Measurements from ENCODE around the gene RPS19BP1.

RPS19BP1 gene, protein sequence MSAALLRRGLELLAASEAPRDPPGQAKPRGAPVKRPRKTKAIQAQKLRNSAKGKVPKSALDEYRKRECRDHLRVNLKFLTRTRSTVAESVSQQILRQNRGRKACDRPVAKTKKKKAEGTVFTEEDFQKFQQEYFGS

GRCh38 chr22:39532215-39533073 is at the start of gene RPS19BP1:
RPS19BP1 (minus strand) TSS chr22:39532748; CDS start chr22:39532738, 10 bp downstream.
- peaks cover 23% of the 10 kb centered on the region for H3K36me3 ChIP-seq (ENCODE audit: insufficient read depth, low read length)
- H3K9me3 ChIP-seq (ENCODE audit: low read length): no peaks in the 10 kb centered on the region
- H3K27ac ChIP-seq (ENCODE audit: low read depth, low read length): peak within 1 kb of the TSS; percentile 82
- H3K4me1 ChIP-seq (ENCODE audit: insufficient read depth, low read length): peaks cover 47% of the 10 kb centered on the region
- no peaks in the 10 kb centered on the region for H3K27me3 ChIP-seq (ENCODE audit: control insufficient read depth in 1 of 2, insufficient read depth in 2 of 2, low read length in 2 of 2)
- H3K4me3 ChIP-seq (ENCODE audit: low read depth in 1 of 2, low read length in 2 of 2): peak within 1 kb of the TSS; percentile 89 to 95
- peak within 1 kb of the TSS; percentile 95 for H3K9ac ChIP-seq (ENCODE audit: low read length)

GRCh38 chr22:39581303-39581702 is 48.8 kb upstream of the RPS19BP1 start:
- Histone ChIP-seq H3K27ac (ENCODE audit: low read depth, low read length) (no peak overlapping the region), H3K4me1 (ENCODE audit: insufficient read depth, low read length) (no peaks in the 10 kb centered on the region), H3K27me3 (ENCODE audit: control insufficient read depth in 1 of 2, insufficient read depth in 2 of 2, low read length in 2 of 2) (no peaks in the 10 kb centered on the region), H3K9ac (ENCODE audit: low read length) (no peak overlapping the region), H3K4me3 (ENCODE audit: low read depth in 1 of 2, low read length in 2 of 2) (no peak overlapping the region), H3K36me3 (ENCODE audit: insufficient read depth, low read length) (no peaks in the 10 kb centered on the region), H3K9me3 (ENCODE audit: low read length) (no peaks in the 10 kb centered on the region)

GRCh38 chr22:39580795-39581194 is 48.2 kb upstream of the RPS19BP1 start:
- Histone ChIP-seq H3K9me3 (ENCODE audit: low read length) (no peaks in the 10 kb centered on the region), H3K36me3 (ENCODE audit: insufficient read depth, low read length) (no peaks in the 10 kb centered on the region), H3K4me3 (ENCODE audit: low read depth in 1 of 2, low read length in 2 of 2) (no peak overlapping the region), H3K9ac (ENCODE audit: low read length) (no peak overlapping the region), H3K27me3 (ENCODE audit: control insufficient read depth in 1 of 2, insufficient read depth in 2 of 2, low read length in 2 of 2) (no peaks in the 10 kb centered on the region), H3K4me1 (ENCODE audit: insufficient read depth, low read length) (no peaks in the 10 kb centered on the region), H3K27ac (ENCODE audit: low read depth, low read length) (no peak overlapping the region)

DNA sequence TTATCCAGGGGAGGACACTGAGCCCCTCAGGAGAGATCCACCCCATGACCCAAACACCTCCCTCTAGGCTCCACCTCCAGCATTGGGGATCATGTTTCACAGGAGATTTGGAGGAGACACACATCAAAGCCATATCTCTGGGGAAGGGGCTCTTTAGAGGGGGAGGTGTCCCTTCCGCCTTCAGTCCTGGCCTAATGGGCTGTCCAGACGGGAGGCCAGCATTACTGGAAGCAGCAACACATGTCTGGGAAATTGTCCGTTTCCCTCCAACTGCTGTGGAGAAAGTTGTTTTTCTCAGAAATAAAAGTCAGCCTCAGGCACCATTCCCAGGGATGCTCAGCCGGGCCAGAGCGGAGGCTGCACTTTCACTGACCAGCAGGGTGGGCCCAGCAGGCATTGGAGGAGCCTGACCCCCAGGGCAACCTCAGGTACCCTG is 47.5 kb upstream of the RPS19BP1 start:
- no peak overlapping the region for H3K27ac ChIP-seq (ENCODE audit: low read depth, low read length)
- no peaks in the 10 kb centered on the region for H3K9me3 ChIP-seq (ENCODE audit: low read length)
- no peak overlapping the region for H3K9ac ChIP-seq (ENCODE audit: low read length)
- no peak overlapping the region for H3K4me3 ChIP-seq (ENCODE audit: low read depth in 1 of 2, low read length in 2 of 2)
- H3K27me3 ChIP-seq (ENCODE audit: control insufficient read depth in 1 of 2, insufficient read depth in 2 of 2, low read length in 2 of 2): no peaks in the 10 kb centered on the region
- H3K36me3 ChIP-seq (ENCODE audit: insufficient read depth, low read length): no peaks in the 10 kb centered on the region
- H3K4me1 ChIP-seq (ENCODE audit: insufficient read depth, low read length): no peaks in the 10 kb centered on the region

DNA sequence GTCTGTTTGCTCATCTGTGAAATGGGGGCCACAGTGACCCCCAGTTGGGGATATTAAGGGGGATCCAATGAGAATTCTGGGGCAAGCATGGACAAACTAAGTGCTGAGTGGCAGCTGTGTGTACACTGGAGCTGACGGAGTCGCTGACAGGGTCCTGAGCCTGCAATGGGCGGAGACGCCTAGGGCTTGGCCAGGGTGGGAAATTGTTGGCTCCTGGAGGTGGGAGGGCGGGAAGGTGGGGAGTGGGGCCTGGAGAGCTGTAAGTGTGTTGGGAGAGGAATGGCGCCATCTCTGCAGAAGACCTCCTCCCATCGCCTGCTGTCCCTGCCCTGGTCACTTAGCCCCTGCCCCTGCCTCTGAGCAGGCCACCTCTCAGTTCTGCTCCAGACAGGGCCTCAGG is 45.4 kb upstream of the RPS19BP1 start:
- no peak overlapping the region for H3K9ac ChIP-seq (ENCODE audit: low read length)
- H3K27me3 ChIP-seq (ENCODE audit: control insufficient read depth in 1 of 2, insufficient read depth in 2 of 2, low read length in 2 of 2): no peaks in the 10 kb centered on the region
- no peak overlapping the region for H3K27ac ChIP-seq (ENCODE audit: low read depth, low read length)
- H3K4me1 ChIP-seq (ENCODE audit: insufficient read depth, low read length): no peaks in the 10 kb centered on the region
- no peaks in the 10 kb centered on the region for H3K9me3 ChIP-seq (ENCODE audit: low read length)
- H3K4me3 ChIP-seq (ENCODE audit: low read depth in 1 of 2, low read length in 2 of 2): no peak overlapping the region
- no peaks in the 10 kb centered on the region for H3K36me3 ChIP-seq (ENCODE audit: insufficient read depth, low read length)

DNA sequence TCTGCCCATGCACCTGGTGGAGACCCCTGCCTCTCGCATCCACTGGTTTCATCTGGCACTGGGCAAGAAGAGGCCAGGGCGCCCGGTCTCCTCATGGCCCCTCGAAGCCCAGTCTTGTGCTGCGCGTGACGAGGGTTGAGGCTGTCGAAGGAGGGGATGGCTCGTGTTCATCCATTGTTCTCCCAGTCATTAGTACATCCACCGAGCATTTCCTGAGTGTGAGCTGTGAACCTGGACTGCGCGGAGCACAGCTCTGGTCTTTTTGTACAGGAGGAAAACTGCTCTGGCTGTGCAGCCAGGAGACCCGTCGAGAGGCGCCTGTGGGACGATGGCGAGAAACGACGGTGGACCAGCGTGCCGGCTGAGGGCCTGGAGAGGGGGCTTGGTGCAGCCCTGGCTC is 44.8 kb upstream of the RPS19BP1 start:
- H3K36me3 ChIP-seq (ENCODE audit: insufficient read depth, low read length): no peaks in the 10 kb centered on the region
- no peak overlapping the region for H3K27ac ChIP-seq (ENCODE audit: low read depth, low read length)
- no peaks in the 10 kb centered on the region for H3K9me3 ChIP-seq (ENCODE audit: low read length)
- H3K4me3 ChIP-seq (ENCODE audit: low read depth in 1 of 2, low read length in 2 of 2): no peak overlapping the region
- no peaks in the 10 kb centered on the region for H3K4me1 ChIP-seq (ENCODE audit: insufficient read depth, low read length)
- H3K27me3 ChIP-seq (ENCODE audit: control insufficient read depth in 1 of 2, insufficient read depth in 2 of 2, low read length in 2 of 2): no peaks in the 10 kb centered on the region
- H3K9ac ChIP-seq (ENCODE audit: low read length): no peak overlapping the region

DNA sequence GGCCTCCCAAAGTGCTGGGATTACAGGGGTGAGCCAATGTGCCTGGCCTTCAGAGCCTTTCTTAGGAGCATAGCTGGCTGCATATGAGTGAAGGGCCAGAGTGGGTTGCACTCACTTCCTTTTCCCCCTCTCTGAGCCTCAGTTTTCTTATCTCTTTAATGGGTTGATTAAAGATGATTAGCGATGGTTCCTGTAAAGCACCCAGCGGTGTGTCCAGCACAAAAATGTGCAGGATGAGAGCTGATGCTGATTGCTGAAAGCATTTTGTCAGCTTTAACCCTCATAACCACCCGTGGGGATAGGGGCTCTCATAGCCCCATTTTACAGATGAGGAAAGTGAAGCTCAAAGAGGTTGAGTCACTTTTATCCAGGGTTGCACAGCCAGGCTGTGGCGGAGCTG is 43.5 kb upstream of the RPS19BP1 start:
- H3K27ac ChIP-seq (ENCODE audit: low read depth, low read length): no peak overlapping the region
- no peaks in the 10 kb centered on the region for H3K4me1 ChIP-seq (ENCODE audit: insufficient read depth, low read length)
- no peak overlapping the region for H3K9ac ChIP-seq (ENCODE audit: low read length)
- peaks cover 0 to 5% of the 10 kb centered on the region in 2 donors for H3K27me3 ChIP-seq (ENCODE audit: control insufficient read depth in 1 of 2, insufficient read depth in 2 of 2, low read length in 2 of 2)
- H3K36me3 ChIP-seq (ENCODE audit: insufficient read depth, low read length): no peaks in the 10 kb centered on the region
- no peak overlapping the region for H3K4me3 ChIP-seq (ENCODE audit: low read depth in 1 of 2, low read length in 2 of 2)
- no peaks in the 10 kb centered on the region for H3K9me3 ChIP-seq (ENCODE audit: low read length)

GRCh38 chr22:39575552-39575825 is 42.9 kb upstream of the RPS19BP1 start:
- Histone ChIP-seq H3K27me3 (ENCODE audit: control insufficient read depth in 1 of 2, insufficient read depth in 2 of 2, low read length in 2 of 2) (peaks cover 0 to 5% of the 10 kb centered on the region in 2 donors), H3K9me3 (ENCODE audit: low read length) (no peaks in the 10 kb centered on the region), H3K36me3 (ENCODE audit: insufficient read depth, low read length) (no peaks in the 10 kb centered on the region), H3K4me3 (ENCODE audit: low read depth in 1 of 2, low read length in 2 of 2) (no peak overlapping the region), H3K9ac (ENCODE audit: low read length) (no peak overlapping the region), H3K27ac (ENCODE audit: low read depth, low read length) (no peak overlapping the region), H3K4me1 (ENCODE audit: insufficient read depth, low read length) (no peaks in the 10 kb centered on the region)

GRCh38 chr22:39574779-39575551 is 42.4 kb upstream of the RPS19BP1 start:
- Histone ChIP-seq H3K36me3 (ENCODE audit: insufficient read depth, low read length) (no peaks in the 10 kb centered on the region), H3K27me3 (ENCODE audit: control insufficient read depth in 1 of 2, insufficient read depth in 2 of 2, low read length in 2 of 2) (peaks cover 0 to 5% of the 10 kb centered on the region in 2 donors), H3K4me1 (ENCODE audit: insufficient read depth, low read length) (no peaks in the 10 kb centered on the region), H3K9ac (ENCODE audit: low read length) (no peak overlapping the region), H3K27ac (ENCODE audit: low read depth, low read length) (no peak overlapping the region), H3K9me3 (ENCODE audit: low read length) (no peaks in the 10 kb centered on the region), H3K4me3 (ENCODE audit: low read depth in 1 of 2, low read length in 2 of 2) (no peak overlapping the region)

- Histone ChIP-seq H3K9me3 (ENCODE audit: low read length) (no peaks in the 10 kb centered on the region), H3K36me3 (ENCODE audit: insufficient read depth, low read length) (no peaks in the 10 kb centered on the region), H3K4me3 (ENCODE audit: low read depth in 1 of 2, low read length in 2 of 2) (no peak overlapping the region), H3K27ac (ENCODE audit: low read depth, low read length) (no peak overlapping the region), H3K4me1 (ENCODE audit: insufficient read depth, low read length) (no peaks in the 10 kb centered on the region), H3K9ac (ENCODE audit: low read length) (no peak overlapping the region), H3K27me3 (ENCODE audit: control insufficient read depth in 1 of 2, insufficient read depth in 2 of 2, low read length in 2 of 2) (peaks cover 0 to 10% of the 10 kb centered on the region in 2 donors)
Observed at GRCh38 chr22:39571538-39571937, 39.0 kb upstream of the RPS19BP1 start.

- Histone ChIP-seq H3K4me1 (ENCODE audit: insufficient read depth, low read length) (no peaks in the 10 kb centered on the region), H3K27me3 (ENCODE audit: control insufficient read depth in 1 of 2, insufficient read depth in 2 of 2, low read length in 2 of 2) (peaks cover 0 to 10% of the 10 kb centered on the region in 2 donors), H3K9me3 (ENCODE audit: low read length) (no peaks in the 10 kb centered on the region)
Observed at GRCh38 chr22:39570665-39571064, 38.1 kb upstream of the RPS19BP1 start, which contains the start of gene CACNA1I. CACNA1I (plus strand) TSS chr22:39570753; CDS start chr22:39570753, 0 bp downstream.

More at GRCh38 chr22:39570665-39571064, 38.1 kb upstream of the RPS19BP1 start, which contains the start of gene CACNA1I:
- Histone ChIP-seq H3K36me3 (ENCODE audit: insufficient read depth, low read length) (no peaks in the 10 kb centered on the region), H3K4me3 (ENCODE audit: low read depth in 1 of 2, low read length in 2 of 2) (no peak within 1 kb of the TSS), H3K27ac (ENCODE audit: low read depth, low read length) (no peak within 1 kb of the TSS), H3K9ac (ENCODE audit: low read length) (no peak within 1 kb of the TSS)

Data from muscle layer of colon (tissue), 2 donors.